ENCODE results near the gene MTCL1.
A peak's percentile ranks its signal among the peaks of the same experiment; 100 is the strongest.
"Not testable (repeated sequence)": the region's sequence is repeated elsewhere in the genome, so short reads cannot be mapped to it uniquely, and the experiment has no call there.

The MTCL1 gene

GRCh38 chr18:8757396-8757997 lies 52.1 kb downstream of the MTCL1 start:
- peaks cover 6% of the 10 kb centered on the region; the same call in 1 of the 2 replicates for H3K79me2 ChIP-seq (ENCODE audit: insufficient read depth, low read length)
- TF ChIP-seq EZH2phosphoT487 (IDR thresholded peaks at IDR 0.05; ENCODE audit: borderline replicate concordance) (no peak), CTCF (conservative IDR thresholded peaks at IDR 0.05; ENCODE audit: low read length) (no peak)
- H3F3A ChIP-seq (ENCODE audit: low read depth), result peaks cover 3% of the 10 kb centered on the region; the same call in 1 of the 2 replicates
- H3K9me2 ChIP-seq (replicated peaks; ENCODE audit: low read depth, low read length), result no peaks in the 10 kb centered on the region
- H3K9ac ChIP-seq (ENCODE audit: low read depth, low read length, poor library complexity, severe bottlenecking), result peak overlapping the region; percentile 14
- peaks cover 11% of the 10 kb centered on the region; the same call in 1 of the 2 replicates for H3K36me3 ChIP-seq (ENCODE audit: insufficient read depth, low read length)
- peaks cover 44% of the 10 kb centered on the region for H3K4me1 ChIP-seq (ENCODE audit: insufficient read depth, low read length, poor library complexity, severe bottlenecking)
- H3K27me3 ChIP-seq (ENCODE audit: insufficient read depth, low read length, poor library complexity, severe bottlenecking), result no peaks in the 10 kb centered on the region
- H3K4me2 ChIP-seq (ENCODE audit: low read depth, low read length, poor library complexity, severe bottlenecking), result peak overlapping the region; percentile 8
- H3K9me3 ChIP-seq (ENCODE audit: insufficient read depth, low read depth, low read length), result peaks cover 11% of the 10 kb centered on the region; the same call in 1 of the 2 replicates
- no peak overlapping the region for H3K4me3 ChIP-seq (ENCODE audit: low read length, poor library complexity, severe bottlenecking)
- H2AFZ ChIP-seq (ENCODE audit: low read length), result no peak overlapping the region
- H4K20me1 ChIP-seq (ENCODE audit: insufficient read depth, low read length, poor library complexity, severe bottlenecking), result no peaks in the 10 kb centered on the region

GRCh38 chr18:8758466-8758865 lies 53.1 kb downstream of the MTCL1 start:
- Histone ChIP-seq H3F3A (ENCODE audit: low read depth) (peaks cover 3% of the 10 kb centered on the region; the same call in 1 of the 2 replicates), H4K20me1 (ENCODE audit: insufficient read depth, low read length, poor library complexity, severe bottlenecking) (no peaks in the 10 kb centered on the region), H3K4me1 (ENCODE audit: insufficient read depth, low read length, poor library complexity, severe bottlenecking) (peaks cover 39% of the 10 kb centered on the region), H2AFZ (ENCODE audit: low read length) (no peak overlapping the region), H3K9ac (ENCODE audit: low read depth, low read length, poor library complexity, severe bottlenecking) (no peak overlapping the region), H3K4me3 (ENCODE audit: low read length, poor library complexity, severe bottlenecking) (no peak overlapping the region), H3K9me2 (replicated peaks; ENCODE audit: low read depth, low read length) (no peaks in the 10 kb centered on the region), H3K79me2 (ENCODE audit: insufficient read depth, low read length) (peaks cover 2% of the 10 kb centered on the region; the same call in 1 of the 2 replicates), H3K36me3 (ENCODE audit: insufficient read depth, low read length) (peaks cover 18% of the 10 kb centered on the region; the same call in 1 of the 2 replicates), H3K4me2 (ENCODE audit: low read depth, low read length, poor library complexity, severe bottlenecking) (no peak overlapping the region), H3K27me3 (ENCODE audit: insufficient read depth, low read length, poor library complexity, severe bottlenecking) (no peaks in the 10 kb centered on the region), H3K9me3 (ENCODE audit: insufficient read depth, low read depth, low read length) (peaks cover 11% of the 10 kb centered on the region; the same call in 1 of the 2 replicates)
- TF ChIP-seq EZH2phosphoT487 (IDR thresholded peaks at IDR 0.05; ENCODE audit: borderline replicate concordance), result no peak
- TF ChIP-seq CTCF (conservative IDR thresholded peaks at IDR 0.05; ENCODE audit: low read length), result no peak

GRCh38 chr18:8760984-8761383 lies 55.6 kb downstream of the MTCL1 start:
- peaks cover 20% of the 10 kb centered on the region; the same call in 1 of the 2 replicates for H3K36me3 ChIP-seq (ENCODE audit: insufficient read depth, low read length)
- no peaks in the 10 kb centered on the region for H3K27me3 ChIP-seq (ENCODE audit: insufficient read depth, low read length, poor library complexity, severe bottlenecking)
- no peaks in the 10 kb centered on the region for H3K9me2 ChIP-seq (replicated peaks; ENCODE audit: low read depth, low read length)
- H3K4me1 ChIP-seq (ENCODE audit: insufficient read depth, low read length, poor library complexity, severe bottlenecking), result peaks cover 17% of the 10 kb centered on the region
- peaks cover under 1% of the 10 kb centered on the region; the same call in 1 of the 2 replicates for H3F3A ChIP-seq (ENCODE audit: low read depth)
- no peak overlapping the region for H3K4me2 ChIP-seq (ENCODE audit: low read depth, low read length, poor library complexity, severe bottlenecking)
- H3K79me2 ChIP-seq (ENCODE audit: insufficient read depth, low read length), result no peaks in the 10 kb centered on the region
- no peaks in the 10 kb centered on the region for H4K20me1 ChIP-seq (ENCODE audit: insufficient read depth, low read length, poor library complexity, severe bottlenecking)
- H2AFZ ChIP-seq (ENCODE audit: low read length), result no peak overlapping the region
- peaks cover 11% of the 10 kb centered on the region; the same call in 1 of the 2 replicates for H3K9me3 ChIP-seq (ENCODE audit: insufficient read depth, low read depth, low read length)
- H3K9ac ChIP-seq (ENCODE audit: low read depth, low read length, poor library complexity, severe bottlenecking), result no peak overlapping the region
- H3K4me3 ChIP-seq (ENCODE audit: low read length, poor library complexity, severe bottlenecking), result no peak overlapping the region
- TF ChIP-seq CTCF (conservative IDR thresholded peaks at IDR 0.05; ENCODE audit: low read length), result no peak
- TF ChIP-seq EZH2phosphoT487 (IDR thresholded peaks at IDR 0.05; ENCODE audit: borderline replicate concordance), result no peak

GRCh38 chr18:8761535-8761934 lies 56.2 kb downstream of the MTCL1 start:
- not testable (repeated sequence) for H3K4me2 ChIP-seq (ENCODE audit: low read depth, low read length, poor library complexity, severe bottlenecking); H2AFZ ChIP-seq (ENCODE audit: low read length); H3K27me3 ChIP-seq (ENCODE audit: insufficient read depth, low read length, poor library complexity, severe bottlenecking); H3K4me3 ChIP-seq (ENCODE audit: low read length, poor library complexity, severe bottlenecking); H3K79me2 ChIP-seq (ENCODE audit: insufficient read depth, low read length); H3K9me2 ChIP-seq (replicated peaks; ENCODE audit: low read depth, low read length); H3F3A ChIP-seq (ENCODE audit: low read depth); H4K20me1 ChIP-seq (ENCODE audit: insufficient read depth, low read length, poor library complexity, severe bottlenecking); H3K9ac ChIP-seq (ENCODE audit: low read depth, low read length, poor library complexity, severe bottlenecking)
- Histone ChIP-seq H3K36me3 (ENCODE audit: insufficient read depth, low read length) (peaks cover 20% of the 10 kb centered on the region; the same call in 1 of the 2 replicates), H3K4me1 (ENCODE audit: insufficient read depth, low read length, poor library complexity, severe bottlenecking) (peaks cover 20% of the 10 kb centered on the region), H3K9me3 (ENCODE audit: insufficient read depth, low read depth, low read length) (peaks cover 11% of the 10 kb centered on the region; the same call in 1 of the 2 replicates)

Measured in Loucy (cell line).